Neural progenitor cell (in vitro differentiated cells): ENCODE measurements around the gene OCIAD2. TPM values are rescaled to one million over a fixed set of nuclear protein-coding genes. Genes with fewer than 3 reads are reported as not detected.

Experiments
- DNase-seq: peaks from one replicate; pipeline ENCODE4 v3.0.0-alpha.2; 2016; ENCODE audit warnings: low spot score
- H2AFZ ChIP-seq: fragments of 200-600 bp; sonication (generic); replicated peaks from 2 replicates; pipeline ENCODE4 v1.6.1; 2016; ENCODE audit warnings: antibody characterized with exemption
- H3F3A ChIP-seq: fragments of 200-600 bp; sonication (generic); 2 replicates; pipeline ENCODE4 v1.6.1; 2016; ENCODE audit warnings: antibody characterized with exemption, low read depth
- H3K27ac ChIP-seq: fragments of 200-600 bp; sonication (generic); 2 replicates; pipeline ENCODE4 v1.5.1; 2016; ENCODE audit warnings: mild to moderate bottlenecking
- H3K27me3 ChIP-seq: fragments of 200-600 bp; sonication (generic); 2 replicates; pipeline ENCODE4 v1.6.1; 2016; ENCODE audit warnings: mild to moderate bottlenecking, moderate library complexity
- H3K36me3 ChIP-seq: fragments of 200-600 bp; sonication (generic); 2 replicates; pipeline ENCODE4 v1.5.1; 2016
- H3K4me1 ChIP-seq: fragments of 200-600 bp; sonication (generic); 2 replicates; pipeline ENCODE4 v1.6.1; 2016; ENCODE audit warnings: mixed run types
- H3K4me2 ChIP-seq: fragments of 200-600 bp; sonication (generic); 2 replicates; pipeline ENCODE4 v1.6.1; 2016
- H3K4me3 ChIP-seq: fragments of 200-600 bp; sonication (generic); 2 replicates; pipeline ENCODE4 v1.5.1; 2016
- H3K79me2 ChIP-seq: fragments of 200-600 bp; sonication (generic); 2 replicates; pipeline ENCODE4 v1.6.1; 2016; ENCODE audit warnings: low read depth
- H3K9ac ChIP-seq: fragments of 200-600 bp; sonication (generic); 2 replicates; pipeline ENCODE4 v1.6.1; 2016
- H3K9me3 ChIP-seq: fragments of 200-600 bp; sonication (generic); 2 replicates; pipeline ENCODE4 v1.5.1; 2016; ENCODE audit warnings: low read depth
- H4K20me1 ChIP-seq: fragments of 200-600 bp; sonication (generic); 2 replicates; pipeline ENCODE4 v1.6.1; 2016; ENCODE audit warnings: low read depth
- H3K27ac Mint-ChIP-seq: 3 replicates; pipeline ENCODE4 v1.8.0; 2021; ENCODE audit warnings: mixed read lengths
- H3K27me3 Mint-ChIP-seq: 2 replicates; pipeline ENCODE4 v1.8.0; 2022; ENCODE audit warnings: low read depth, mild to moderate bottlenecking, inconsistent platforms, moderate library complexity, mixed read lengths; ENCODE audit not compliant: insufficient read depth
- H3K36me3 Mint-ChIP-seq: 3 replicates; pipeline ENCODE4 v1.8.0; 2021; ENCODE audit warnings: mixed read lengths
- H3K4me1 Mint-ChIP-seq: 3 replicates; pipeline ENCODE4 v1.8.0; 2021; ENCODE audit warnings: mixed read lengths
- H3K4me3 Mint-ChIP-seq: 3 replicates; pipeline ENCODE4 v1.8.0; 2021; ENCODE audit warnings: mild to moderate bottlenecking, moderate library complexity, mixed read lengths
- H3K9me3 Mint-ChIP-seq: 3 replicates; pipeline ENCODE4 v1.8.0; 2020; ENCODE audit warnings: mixed read lengths
- EZH2 ChIP-seq: fragments of 200-600 bp; sonication (generic); IDR thresholded peaks from 2 replicates; pipeline ENCODE4 v1.6.1; 2017; ENCODE audit warnings: antibody characterized with exemption, mild to moderate bottlenecking, moderate library complexity
- EZH2phosphoT487 ChIP-seq: fragments of 200-600 bp; sonication (generic); IDR thresholded peaks from 2 replicates; pipeline ENCODE4 v1.6.1; 2017; ENCODE audit warnings: antibody characterized with exemption
- small RNA-seq: library from RNA; depleted of rRNA; stranded (forward); fragments of <200 nt; gene quantifications from one replicate; pipeline ENCODE3, GENCODE V24; 2015
- total RNA-seq: library from RNA; depleted of rRNA; stranded (reverse); fragments of >200 nt; gene quantifications from 2 replicates; pipeline ENCODE4 v1.2.3, GENCODE V29; 2015; ENCODE audit warnings: low replicate concordance
- TF ChIP-seq, protein P1 (sequence below): fragments of 200-600 bp; sonication (generic); IDR thresholded peaks from 2 replicates; pipeline ENCODE4 v1.5.1; 2017; ENCODE audit warnings: antibody characterized with exemption, mild to moderate bottlenecking

Gene OCIAD2
- total RNA-seq, 1 donor from 2014 or later: 28.8 TPM

DNA sequence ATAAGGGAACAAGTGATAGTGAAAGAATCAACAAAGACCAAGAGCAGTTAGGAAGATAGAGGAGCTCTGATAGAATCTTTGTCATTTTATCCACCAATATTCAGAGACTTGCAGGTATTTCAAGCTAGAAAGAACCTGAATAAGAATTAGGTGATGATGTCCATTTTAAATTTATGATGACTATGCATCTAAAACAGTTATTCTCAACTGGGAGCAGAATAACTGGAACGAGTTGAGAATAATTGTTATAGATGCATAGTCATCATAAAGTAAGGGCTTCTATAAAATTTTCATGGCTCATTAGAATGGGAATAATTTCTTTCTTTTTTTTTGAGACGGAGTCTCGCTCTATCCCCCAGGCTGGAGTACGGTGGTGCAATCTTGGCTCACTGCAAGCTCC is 69.9 kb downstream of the OCIAD2 start:
- no peaks in the 10 kb centered on the region for H3K27me3 Mint-ChIP-seq
- Histone ChIP-seq H3K4me1 (peaks cover 9% of the 10 kb centered on the region), H2AFZ (no peak overlapping the region), H3K9ac (no peak overlapping the region), H3K27ac (no peak overlapping the region), H3K9me3 (no peaks in the 10 kb centered on the region), H3K79me2 (peaks cover 100% of the 10 kb centered on the region), H3K4me2 (no peak overlapping the region), H3K4me3 (no peak overlapping the region), H3K36me3 (peaks cover 13% of the 10 kb centered on the region), H4K20me1 (peaks cover 53% of the 10 kb centered on the region), H3F3A (peaks cover 4% of the 10 kb centered on the region), H3K27me3 (no peaks in the 10 kb centered on the region)
- no peak overlapping the region for H3K4me3 Mint-ChIP-seq
- TF ChIP-seq EZH2: no peak
- no peak for TF ChIP-seq EZH2phosphoT487
- TF ChIP-seq, protein P1, sequence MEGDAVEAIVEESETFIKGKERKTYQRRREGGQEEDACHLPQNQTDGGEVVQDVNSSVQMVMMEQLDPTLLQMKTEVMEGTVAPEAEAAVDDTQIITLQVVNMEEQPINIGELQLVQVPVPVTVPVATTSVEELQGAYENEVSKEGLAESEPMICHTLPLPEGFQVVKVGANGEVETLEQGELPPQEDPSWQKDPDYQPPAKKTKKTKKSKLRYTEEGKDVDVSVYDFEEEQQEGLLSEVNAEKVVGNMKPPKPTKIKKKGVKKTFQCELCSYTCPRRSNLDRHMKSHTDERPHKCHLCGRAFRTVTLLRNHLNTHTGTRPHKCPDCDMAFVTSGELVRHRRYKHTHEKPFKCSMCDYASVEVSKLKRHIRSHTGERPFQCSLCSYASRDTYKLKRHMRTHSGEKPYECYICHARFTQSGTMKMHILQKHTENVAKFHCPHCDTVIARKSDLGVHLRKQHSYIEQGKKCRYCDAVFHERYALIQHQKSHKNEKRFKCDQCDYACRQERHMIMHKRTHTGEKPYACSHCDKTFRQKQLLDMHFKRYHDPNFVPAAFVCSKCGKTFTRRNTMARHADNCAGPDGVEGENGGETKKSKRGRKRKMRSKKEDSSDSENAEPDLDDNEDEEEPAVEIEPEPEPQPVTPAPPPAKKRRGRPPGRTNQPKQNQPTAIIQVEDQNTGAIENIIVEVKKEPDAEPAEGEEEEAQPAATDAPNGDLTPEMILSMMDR: no peak
- no peaks in the 10 kb centered on the region for H3K9me3 Mint-ChIP-seq
- H3K4me1 Mint-ChIP-seq: peaks cover 6% of the 10 kb centered on the region
- DNase-seq: no peak
- H3K27ac Mint-ChIP-seq: no peak overlapping the region
- H3K36me3 Mint-ChIP-seq: peaks cover 24% of the 10 kb centered on the region

Small RNA genes lying within 50 kb of the gene (small RNA-seq; reads per million reads assigned to genes)
- not detected for gene AC020593.1
- not detected for gene RNU6-158P

Other genes with a start within 250 kb of the OCIAD2 start
- 62.8 and 70.5 TPM in 2 replicates for gene FRYL, start 126.5 kb downstream of the OCIAD2 start, total RNA-seq
- gene OCIAD1, start 75.7 kb downstream of the OCIAD2 start, total RNA-seq: 162 and 260 TPM in 2 replicates
- not detected in 2 replicates for gene CWH43, start 79.5 kb upstream of the OCIAD2 start, total RNA-seq